NCI-H2227 (cell line): ENCODE results near the gene SBNO1.
"Not testable (repeated sequence)": the region's sequence is repeated elsewhere in the genome, so short reads cannot be mapped to it uniquely, and the experiment has no call there.

ENCODE experiments used
- DNase-seq: peaks from one replicate; lab custom pipeline; 2025; ENCODE audit not compliant: unreplicated experiment; lab: John Stamatoyannopoulos, UW

SBNO1 gene

DNA sequence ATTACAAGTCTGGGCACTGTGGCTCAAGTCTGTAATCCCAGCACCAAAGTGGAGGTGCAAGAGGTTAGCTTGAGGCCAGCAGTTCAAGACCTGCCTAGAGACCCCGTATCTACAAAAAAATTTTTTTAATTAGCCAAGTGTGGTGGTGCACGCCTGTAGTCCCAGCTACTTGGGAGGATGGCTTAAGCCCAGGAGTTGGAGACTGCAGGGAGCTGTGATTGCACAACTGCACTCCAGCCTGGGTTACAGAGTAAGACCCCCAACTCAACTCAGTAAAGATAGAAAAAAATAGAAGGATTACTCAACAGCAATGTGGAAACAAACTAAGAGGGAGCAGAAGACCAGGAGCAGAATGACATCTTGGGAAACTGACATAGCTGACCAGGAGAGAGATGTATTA lies 13.3 kb downstream of the SBNO1 start:
- DNase-seq, result no peak

DNA sequence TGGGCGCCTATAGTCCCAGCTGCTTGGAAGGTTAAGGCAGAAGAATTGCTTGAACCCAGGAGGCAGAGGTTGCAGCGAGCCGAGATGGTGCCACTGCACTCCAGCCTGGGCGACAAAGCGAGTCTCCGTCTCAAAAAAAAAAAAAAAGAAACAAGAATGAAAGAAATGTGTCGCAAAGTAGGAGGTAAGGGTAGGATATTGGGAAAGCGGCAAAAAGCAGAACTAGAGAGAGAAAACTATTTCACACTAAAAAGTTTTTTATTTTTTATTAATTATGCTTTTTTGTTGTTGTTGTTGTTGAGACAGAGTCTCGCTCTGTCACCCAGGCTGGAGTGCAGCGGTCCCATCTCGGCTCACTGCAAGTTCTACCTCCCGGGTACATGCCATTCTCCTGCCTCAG lies 17.7 kb downstream of the SBNO1 start:
- DNase-seq, result no peak

DNA sequence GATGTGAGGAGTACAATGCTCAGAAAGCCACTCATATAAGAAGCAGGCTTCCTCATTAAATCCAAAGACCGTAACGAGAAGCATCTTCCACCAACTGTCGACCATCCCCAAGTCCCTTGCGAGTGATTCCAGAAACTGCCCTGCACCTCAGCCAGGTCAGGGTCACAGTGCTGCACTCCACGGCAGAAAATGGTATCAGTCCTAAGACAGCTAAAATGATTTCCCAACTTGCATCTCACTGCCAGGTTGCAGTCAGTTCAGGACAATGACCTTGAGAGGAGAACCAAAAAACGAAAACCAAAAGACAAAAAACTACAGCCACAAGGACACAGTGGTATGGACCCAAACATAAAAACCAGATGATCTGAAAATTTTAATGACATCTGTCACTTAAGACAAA lies 20.6 kb downstream of the SBNO1 start:
- DNase-seq, result no peak

GRCh38 chr12:123337070-123337469 lies 27.6 kb downstream of the SBNO1 start:
- no peak for DNase-seq

- no peak for DNase-seq
Observed at GRCh38 chr12:123336530-123336929, 28.1 kb downstream of the SBNO1 start.

- DNase-seq, result no peak
Observed at GRCh38 chr12:123335490-123335889, 29.2 kb downstream of the SBNO1 start.

GRCh38 chr12:123329799-123330198 lies 34.8 kb downstream of the SBNO1 start:
- no peak for DNase-seq

DNA sequence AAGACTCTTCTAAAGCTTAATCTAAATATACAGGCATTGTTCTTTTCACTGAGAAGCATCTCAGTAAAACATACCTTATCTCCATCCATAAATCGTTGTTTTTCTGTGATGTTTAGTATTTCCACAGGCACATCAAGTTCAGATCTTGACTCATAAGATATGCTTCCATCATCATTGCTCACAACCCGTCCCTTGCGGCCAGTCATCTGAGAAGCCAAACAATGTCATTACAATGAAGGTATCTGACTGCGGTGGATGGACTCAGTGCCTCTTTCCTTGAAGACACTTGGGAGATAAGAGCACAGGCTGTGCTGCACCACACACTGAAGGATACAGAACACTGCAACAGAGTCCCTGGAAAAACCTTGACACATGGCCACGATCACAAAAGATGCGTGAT lies 44.8 kb downstream of the SBNO1 start:
- no peak for DNase-seq

DNA sequence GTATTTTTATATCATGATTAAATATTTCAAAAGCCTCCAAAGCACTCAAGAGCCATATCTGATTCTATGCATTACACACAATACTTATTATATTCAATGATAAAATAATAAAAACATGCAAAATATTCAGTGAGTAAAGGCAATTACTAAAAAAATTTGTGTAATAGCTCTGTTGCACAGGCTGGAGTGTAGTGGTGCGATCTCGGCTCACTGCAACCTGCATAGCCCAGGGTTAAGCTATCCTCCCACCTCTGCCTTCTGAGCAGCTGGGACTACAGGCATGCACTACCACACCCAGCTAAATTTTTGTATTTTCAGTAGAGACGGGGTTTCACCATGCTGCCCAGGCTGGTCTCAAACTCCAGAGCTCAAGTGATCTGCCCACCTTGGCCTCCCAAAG lies 45.4 kb downstream of the SBNO1 start:
- DNase-seq, result no peak

- not testable (repeated sequence) for DNase-seq
Observed at GRCh38 chr12:123313046-123313445, 51.6 kb downstream of the SBNO1 start.

DNA sequence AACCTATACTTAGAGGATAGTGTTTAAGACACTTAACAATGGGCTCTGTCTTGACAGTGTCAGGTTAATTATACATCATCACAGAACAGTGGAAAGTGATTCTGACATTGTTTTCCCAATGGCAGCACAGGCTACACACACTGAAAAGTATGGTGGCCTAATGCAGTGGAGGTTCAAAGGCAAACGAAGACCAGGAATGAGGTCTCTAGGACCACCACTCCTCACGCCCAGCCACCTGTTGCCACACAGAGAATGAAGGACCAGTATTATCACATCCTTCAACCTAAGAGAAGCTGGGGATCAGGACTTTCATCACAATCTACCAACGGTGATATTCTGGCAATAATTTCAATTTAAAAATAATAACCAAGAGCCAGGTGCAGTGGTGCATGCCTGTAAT lies 58.4 kb downstream of the SBNO1 start:
- DNase-seq, result peak; percentile 27

DNA sequence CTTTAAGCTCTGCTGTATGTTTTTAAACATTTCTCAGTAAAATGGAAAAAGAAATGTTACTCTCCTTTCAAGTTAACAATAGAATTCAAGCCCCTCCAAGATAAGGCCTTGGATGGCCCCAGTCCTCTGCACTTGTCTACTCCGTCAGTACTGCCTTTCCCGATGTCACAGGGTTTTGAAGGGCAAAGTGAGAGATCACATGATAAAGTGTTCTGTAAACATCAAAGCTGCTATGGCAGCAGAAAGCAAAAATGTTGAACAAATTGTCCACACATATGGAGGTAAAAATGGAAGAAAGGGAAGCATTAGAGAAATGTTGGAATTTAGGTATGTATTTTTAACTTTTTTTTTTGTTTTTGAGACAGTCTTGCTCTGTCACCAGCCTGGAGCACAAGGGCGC lies 59.5 kb downstream of the SBNO1 start:
- DNase-seq, result no peak

GRCh38 chr12:123293178-123293760 lies 71.4 kb downstream of the SBNO1 start:
- no peak for DNase-seq

- no peak for DNase-seq
Observed at GRCh38 chr12:123289911-123290310, 74.7 kb downstream of the SBNO1 start.

DNA sequence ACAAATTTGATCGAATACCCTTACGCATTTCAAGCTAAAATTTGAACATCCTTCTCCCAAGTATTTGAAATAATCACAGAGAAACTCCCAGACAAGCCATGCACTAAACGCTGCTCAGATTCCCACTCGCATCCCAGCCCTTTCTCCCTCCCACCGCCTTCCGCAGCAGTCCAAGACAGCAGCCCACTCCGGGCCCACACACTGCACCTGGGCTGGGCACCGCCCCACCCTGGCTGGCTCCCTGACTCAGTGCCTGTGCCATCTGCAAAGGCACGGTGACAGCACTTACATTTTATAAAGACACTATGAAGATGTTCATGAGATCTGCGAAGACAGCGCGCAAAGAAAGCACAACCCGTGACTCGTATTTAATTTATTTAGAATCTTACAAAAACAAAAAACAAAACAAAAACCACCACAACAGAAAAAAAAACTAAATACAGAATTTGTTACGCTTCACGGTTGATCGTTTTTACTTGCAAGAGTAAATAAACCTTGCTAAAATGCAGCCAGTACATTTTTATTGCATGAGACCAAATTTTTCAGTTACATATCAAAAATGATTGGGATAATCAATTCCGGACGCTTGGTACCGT lies 75.8 kb downstream of the SBNO1 start:
- no peak for DNase-seq

DNA sequence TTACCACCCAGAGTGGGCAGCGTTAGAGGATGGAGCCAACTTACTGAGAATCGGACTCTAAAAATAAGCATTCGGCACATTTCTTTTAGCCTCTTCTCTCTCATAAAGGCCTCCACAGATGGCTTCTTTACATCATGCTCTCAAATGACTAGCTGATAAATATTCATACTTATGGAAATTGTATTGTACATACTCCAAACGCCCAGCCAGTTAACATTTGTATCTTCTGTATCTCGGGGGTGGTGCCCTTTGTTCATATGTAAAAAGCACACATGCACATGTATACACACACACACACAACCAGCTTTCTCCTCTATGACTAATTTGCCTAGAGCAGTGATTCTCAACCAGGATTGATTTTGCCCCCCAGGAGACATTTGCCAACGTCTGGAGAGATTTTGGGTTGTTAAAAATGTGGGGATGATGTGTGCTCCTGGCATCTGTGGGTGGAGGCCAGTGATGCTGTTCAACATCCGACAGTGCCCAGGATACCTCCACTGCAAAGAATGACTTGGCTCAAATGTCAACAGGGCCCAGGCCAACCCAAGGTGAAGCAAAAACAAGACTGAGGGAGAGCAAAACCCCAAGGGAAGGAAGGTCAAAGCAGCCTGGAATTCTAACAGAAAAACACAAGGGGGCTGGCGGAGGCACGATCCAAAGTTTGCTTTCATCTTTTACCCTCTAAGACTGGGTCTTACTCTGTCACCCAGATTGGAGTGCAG lies 77.8 kb downstream of the SBNO1 start:
- no peak for DNase-seq

- DNase-seq, result no peak
Observed at GRCh38 chr12:123284669-123285068, 80.0 kb downstream of the SBNO1 start.

DNA sequence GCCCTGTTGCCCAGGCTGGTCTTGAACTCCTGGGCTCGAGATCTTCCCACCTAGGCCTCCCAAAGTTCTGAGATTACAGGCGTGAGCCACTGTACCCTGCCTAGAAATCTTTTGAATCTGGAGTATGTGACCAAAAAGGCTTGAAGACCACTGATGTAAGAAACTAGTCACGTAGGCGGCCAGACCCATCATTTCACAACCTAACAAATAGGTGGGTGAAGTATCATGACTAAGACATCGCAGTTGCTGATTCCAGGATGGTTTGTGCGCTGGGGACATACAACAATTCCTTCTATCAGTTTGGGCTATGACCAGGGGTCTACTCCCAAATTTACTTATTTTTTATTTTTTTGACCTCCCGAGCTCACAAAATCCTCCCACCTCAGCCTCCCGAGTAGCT lies 81.2 kb downstream of the SBNO1 start:
- no peak for DNase-seq

DNA sequence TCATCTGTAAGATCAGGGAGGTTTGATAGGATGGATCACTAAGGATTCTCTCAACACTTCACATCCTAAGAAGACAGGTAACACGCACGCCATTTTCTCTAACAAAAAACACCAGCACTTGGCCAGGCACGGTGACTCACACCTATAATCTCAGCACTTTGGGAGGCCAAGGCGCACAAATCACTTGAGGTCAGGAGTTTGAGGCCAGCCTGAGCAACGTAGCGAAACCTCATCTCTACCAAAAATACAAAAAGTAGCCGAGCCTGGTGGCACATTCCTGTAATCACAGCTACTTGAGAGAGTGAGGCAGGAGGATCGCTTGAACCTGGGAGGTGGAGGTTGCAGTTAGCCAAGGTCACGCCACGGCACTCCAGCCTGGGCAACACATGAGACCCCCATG lies 82.5 kb downstream of the SBNO1 start:
- DNase-seq, result no peak

DNA sequence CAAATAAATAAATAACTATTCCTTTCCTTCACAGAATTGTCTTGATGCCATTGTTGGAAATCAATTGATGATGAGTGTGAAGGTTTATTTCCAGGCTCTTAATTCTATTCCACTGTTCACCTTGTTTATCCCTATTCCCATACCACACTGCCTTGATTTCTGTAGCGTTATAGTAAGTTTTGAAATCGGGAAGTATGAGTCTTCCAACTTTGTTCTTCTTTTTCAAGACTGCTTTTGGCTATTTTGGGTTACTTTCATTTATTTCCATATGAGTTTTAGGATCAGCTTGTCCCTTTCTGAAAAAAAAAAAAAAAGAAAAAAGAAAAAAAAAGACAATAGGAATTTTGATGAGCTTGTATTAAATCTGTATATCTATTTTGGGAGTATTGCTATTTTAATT lies 83.7 kb downstream of the SBNO1 start:
- no peak for DNase-seq

DNA sequence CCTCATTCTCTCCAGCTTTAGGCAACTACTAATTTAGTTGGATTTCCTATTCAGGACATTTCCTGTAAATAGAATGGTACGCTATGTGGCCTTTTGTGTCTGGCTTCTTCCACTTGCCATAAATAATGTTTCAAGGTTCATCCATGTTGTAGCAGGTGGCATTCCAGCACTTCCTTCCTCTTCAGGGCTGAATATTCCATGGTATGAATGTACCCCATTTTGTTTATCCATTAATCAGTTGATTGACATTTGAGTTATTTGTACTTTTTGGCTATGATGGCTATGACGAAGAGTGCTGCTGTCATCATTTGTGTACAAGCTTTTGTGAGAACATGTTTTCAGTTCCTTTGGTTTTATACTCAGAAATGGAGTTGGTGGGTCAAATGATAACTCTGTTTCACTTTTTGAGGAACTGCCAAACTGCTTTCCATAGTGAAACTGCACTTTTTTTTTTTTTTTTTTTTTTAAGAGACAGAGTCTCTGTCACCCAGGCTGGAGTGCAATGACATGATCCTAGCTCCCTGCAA lies 86.5 kb downstream of the SBNO1 start:
- no peak for DNase-seq

DNA sequence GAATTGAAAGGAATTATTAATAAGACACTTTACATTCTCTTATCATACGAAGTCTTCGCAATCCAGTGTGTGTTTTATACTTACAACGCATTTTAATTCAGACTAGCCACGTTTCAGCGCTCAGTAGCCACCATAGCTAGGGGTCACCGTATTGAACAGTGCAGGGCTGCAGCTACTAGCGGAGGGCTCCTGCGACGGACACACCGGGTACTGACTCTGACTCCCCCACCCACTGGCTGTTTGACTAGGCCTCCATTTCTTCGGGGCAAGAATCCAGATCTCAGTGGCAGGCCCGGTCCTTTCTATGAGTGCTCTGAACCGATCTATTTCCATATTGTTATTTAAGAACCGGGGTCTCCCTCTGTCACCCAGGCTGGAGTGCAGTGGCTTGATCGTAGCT lies 91.5 kb downstream of the SBNO1 start:
- no peak for DNase-seq
